ENCODE data around the gene FAIM2. TPM values are rescaled to one million over a fixed set of nuclear protein-coding genes. Genes with fewer than 3 reads are reported as not detected.

FAIM2 gene
- total and polyA plus RNA-seq, 5 experiments from 2014 or later, result 0.39 TPM; not detected in 4

DNA sequence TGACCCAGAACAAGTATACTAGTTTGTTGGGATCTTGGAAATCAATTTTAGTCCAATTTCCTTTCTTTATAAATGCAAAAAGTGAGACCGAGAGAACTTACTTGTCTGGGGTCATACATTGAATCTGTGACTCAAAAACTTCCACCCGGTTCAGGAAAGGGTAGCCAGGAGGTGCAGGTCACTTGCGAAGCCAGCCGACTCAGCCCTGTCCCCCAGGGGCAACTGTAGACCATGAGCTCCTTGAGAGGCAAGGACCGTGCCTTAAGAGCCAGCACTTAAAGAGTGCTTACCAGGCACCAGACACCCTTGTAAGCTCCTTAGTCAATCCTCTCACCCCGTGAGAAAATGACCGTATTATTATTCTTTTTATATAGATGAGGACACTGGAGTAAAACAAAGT lies 60.3 kb downstream of the FAIM2 start:
- Mint-ChIP-seq H3K36me3 (no peaks in the 10 kb centered on the region), H3K4me1 (peaks cover 15 to 51% (median 40%) of the 10 kb centered on the region in 4 donors), H3K4me3 (peak overlapping the region; percentile 89 to 97 (median 94)), H3K27ac (peak overlapping the region; percentile 91 to 99 (median 96)), H3K27me3 (no peaks in the 10 kb centered on the region), H3K9me3 (no peaks in the 10 kb centered on the region)
- ATAC-seq (no peak), DNase-seq (no peak)
- POLR2A ChIA-PET, result interaction anchor here (0.5 to 8.4 kb wide), 10 partner anchors 11 to 1252 kb away, joined by 3 to 77 read pairs (median 4); partner anchors contain the start of genes NCKAP5L, PRPF40B and TMBIM6

DNA sequence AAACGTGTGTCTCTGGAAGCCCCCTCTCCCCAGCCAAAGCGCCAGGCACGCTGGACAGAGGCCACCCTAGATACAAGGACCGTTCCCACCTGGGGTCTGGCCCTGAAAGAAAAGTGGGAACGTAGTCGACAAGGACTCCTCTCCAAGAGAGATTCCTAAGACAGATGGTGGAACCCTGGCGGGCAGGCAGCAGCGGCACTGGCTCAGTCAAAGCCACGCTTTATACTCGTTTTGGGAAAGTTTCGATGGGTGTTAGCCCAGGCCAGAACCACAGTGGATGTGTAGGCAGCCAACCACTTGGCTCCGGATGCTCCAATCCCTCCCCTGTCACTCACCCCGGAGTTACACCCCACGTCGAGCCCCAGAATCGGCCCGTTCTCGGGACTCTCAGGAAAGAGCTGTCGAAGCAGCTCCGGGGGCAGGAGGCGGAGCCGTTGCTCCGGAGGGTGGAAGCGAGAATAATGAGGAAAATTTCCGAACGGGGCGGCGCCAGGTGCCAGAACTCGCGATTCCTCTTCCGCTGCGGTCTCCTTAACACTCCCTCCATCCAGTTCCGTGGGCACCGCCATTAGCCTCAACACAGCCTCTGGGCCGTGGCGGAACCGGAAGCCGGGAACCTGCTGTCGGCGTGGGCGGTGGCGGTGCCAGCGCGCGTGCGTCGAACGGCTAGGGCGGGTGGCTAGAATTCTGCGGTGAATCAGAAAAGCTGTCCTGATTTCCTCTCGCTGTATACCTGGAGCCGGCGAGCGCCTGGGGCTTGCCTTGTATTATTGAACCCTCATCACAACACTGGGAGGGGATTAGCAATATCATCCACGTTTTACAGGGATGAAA lies 61.0 kb downstream of the FAIM2 start, which contains the start of gene BCDIN3D:
BCDIN3D (minus strand) TSS at position 588 of the 834 bp plus-strand sequence; CDS start at position 569, 19 bp downstream.
- Mint-ChIP-seq H3K4me3 (peak within 1 kb of the TSS; percentile 89 to 97 (median 94)), H3K36me3 (peaks cover 0 to 3% (median 0%) of the 10 kb centered on the region in 3 donors), H3K4me1 (peaks cover 17 to 53% (median 43%) of the 10 kb centered on the region in 4 donors), H3K27me3 (no peaks in the 10 kb centered on the region), H3K27ac (peak within 1 kb of the TSS; percentile 91 to 99 (median 96)), H3K9me3 (no peaks in the 10 kb centered on the region)
- peak; percentile 93 to 95 for ATAC-seq
- peak; percentile 86 to 95 (median 89) for DNase-seq
- POLR2A ChIA-PET, result interaction anchor here (0.6 to 8.4 kb wide), 10 partner anchors 11 to 220 kb away, joined by 3 to 77 read pairs (median 4); partner anchors contain the start of genes NCKAP5L, PRPF40B and TMBIM6

DNA sequence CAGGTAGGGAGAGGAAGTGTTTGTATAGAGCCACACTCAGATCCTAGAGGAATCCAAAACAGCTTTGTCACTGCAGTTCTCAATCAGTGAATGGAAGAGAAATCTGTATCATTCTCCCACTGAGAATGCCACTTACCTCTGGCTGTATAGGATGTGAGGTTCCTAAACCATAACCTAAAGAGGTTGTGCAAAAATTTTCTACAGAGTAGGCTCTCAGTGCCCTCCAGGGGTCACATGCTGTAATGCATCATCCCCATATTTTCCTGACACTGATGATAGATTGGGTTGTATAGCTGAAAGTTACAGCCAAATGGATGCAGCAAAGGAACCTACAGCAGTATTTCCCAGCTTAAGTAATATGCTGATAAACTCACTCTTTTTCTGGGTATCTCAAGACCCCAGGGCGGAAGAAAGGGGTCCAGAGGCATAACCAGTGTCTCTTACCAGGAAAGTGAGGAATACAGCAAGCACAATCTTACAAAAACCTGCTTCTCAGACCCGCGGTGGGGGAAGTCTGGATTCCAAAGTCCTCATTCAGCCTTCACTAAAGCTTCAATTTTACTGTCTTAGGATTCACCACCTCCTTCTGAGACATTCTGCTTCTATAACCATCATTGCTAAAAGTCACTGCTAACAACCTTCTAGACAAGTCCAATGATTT lies 64.6 kb downstream of the FAIM2 start:
- H3K36me3 Mint-ChIP-seq, result peaks cover 0 to 3% (median 0%) of the 10 kb centered on the region in 3 donors
- peak overlapping the region in 2 of 10 donors; percentile 36 to 50 for H3K27ac Mint-ChIP-seq
- peaks cover 14 to 45% (median 33%) of the 10 kb centered on the region in 4 donors for H3K4me1 Mint-ChIP-seq
- DNase-seq, result peak in 7 of 10 donors; percentile 26 to 59 (median 46)
- no peaks in the 10 kb centered on the region for H3K9me3 Mint-ChIP-seq
- no peaks in the 10 kb centered on the region for H3K27me3 Mint-ChIP-seq
- no peak overlapping the region for H3K4me3 Mint-ChIP-seq
- POLR2A ChIA-PET, result interaction anchor here (0.6 to 8.4 kb wide), 7 partner anchors 11 to 126 kb away, joined by 3 to 77 read pairs (median 3); partner anchors contain the start of genes NCKAP5L and TMBIM6
- ATAC-seq, result peak in 1 of 2 donors; percentile 15

DNA sequence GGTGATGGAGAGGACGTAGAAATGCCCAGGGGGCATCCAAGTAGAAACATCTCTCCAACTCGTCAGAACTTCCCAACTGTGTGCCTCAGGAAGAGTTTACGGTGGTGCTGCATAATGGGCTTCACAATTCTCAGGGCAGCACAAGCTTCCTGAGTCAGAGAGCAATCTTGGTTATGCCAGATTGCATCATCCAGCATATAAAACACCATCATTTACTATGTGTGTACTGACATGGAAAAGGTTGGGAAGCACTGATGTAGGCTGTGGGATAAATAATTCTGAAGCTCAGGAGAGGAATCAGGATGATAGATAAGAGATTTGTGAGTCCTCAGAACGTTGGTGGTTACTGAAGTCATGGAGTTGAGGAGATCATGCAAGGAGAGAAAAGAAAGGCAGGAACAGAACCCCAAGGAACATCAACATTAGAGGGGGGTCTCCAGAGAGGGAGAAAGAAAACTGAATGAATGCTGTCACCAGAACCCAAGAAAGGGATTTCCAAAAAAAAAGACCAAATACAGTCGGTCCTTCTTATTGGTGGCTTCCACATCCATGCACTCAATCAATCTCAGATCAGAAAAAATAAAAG lies 70.8 kb downstream of the FAIM2 start:
- Mint-ChIP-seq H3K4me3 (no peak overlapping the region), H3K9me3 (no peaks in the 10 kb centered on the region), H3K27ac (peak overlapping the region in 1 of 10 donors; percentile 28), H3K27me3 (no peaks in the 10 kb centered on the region), H3K4me1 (peaks cover 7 to 14% (median 12%) of the 10 kb centered on the region in 4 donors), H3K36me3 (no peaks in the 10 kb centered on the region)
- DNase-seq, result no peak
- POLR2A ChIA-PET, result interaction anchor here (1.8 kb wide), 1 partner anchor 10 kb away, joined by 4 read pairs; no protein-coding TSS in a partner anchor
- no peak for ATAC-seq

DNA sequence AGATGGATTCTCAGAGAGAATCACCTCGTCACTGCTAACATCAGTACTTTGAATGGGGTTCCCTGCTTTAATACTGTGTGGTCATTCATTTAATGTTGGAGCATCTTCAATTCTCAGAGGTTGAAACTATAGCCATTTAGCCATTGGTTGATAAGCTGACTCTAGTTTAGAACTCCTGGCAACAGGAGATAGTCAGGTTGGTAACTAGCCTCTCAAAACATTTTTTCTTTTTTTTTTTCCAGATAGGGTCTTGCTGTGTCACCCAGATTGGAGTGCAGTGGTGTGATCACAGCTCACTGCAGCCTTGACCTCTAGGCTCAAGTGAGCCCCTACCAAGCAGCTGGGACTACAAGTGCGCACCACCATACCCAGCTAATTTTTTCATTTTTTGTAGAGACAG lies 72.0 kb downstream of the FAIM2 start:
- ATAC-seq, result no peak
- Mint-ChIP-seq H3K4me3 (no peak overlapping the region), H3K9me3 (no peaks in the 10 kb centered on the region)

DNA sequence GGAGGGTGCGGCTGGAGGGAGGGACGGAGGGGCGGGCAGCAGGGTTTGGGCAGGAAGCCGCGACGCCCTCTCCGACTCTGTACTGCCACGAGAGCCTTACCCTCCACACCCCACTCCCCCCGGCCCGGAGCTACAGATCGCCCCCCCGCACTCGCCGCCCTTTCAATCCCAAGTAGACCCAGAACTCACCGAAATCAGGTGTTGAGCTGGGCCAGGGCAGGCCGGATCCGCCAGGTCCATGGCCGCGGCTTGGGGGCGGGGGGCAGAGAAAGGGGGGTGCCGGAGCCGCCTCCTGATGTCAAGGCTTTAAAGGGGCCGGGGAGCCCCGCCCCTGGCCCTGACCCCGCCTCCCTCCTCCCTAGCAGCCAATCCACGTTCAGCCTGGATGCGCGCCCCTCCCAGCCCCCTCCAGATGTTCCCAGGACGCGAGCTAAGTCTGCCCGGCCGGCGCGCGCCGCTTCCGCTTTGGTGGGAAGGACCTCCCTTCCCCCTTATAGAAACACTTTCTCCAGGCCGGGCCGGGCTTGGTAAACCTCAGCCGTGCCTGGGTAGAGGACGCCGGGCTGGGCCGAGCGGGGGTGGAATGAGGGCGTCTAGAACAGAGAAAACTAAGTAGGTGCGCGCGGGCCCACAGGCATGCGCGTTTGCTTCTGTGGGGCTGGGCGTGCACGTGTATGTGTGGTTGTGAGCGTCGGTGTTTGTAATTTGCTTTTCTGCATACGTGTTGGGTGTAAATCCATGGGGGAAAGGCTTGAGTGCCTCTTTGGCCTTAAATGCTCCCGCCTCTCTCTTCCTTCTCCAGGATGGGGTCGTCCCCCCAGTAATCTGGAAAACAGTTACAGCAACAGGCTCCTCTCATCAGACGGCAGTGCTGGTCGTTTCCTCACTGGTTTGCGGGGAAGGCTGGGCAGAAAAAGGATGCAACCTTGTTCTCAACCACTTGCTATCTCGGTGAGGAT lies 75.3 kb downstream of the FAIM2 start, which contains the start of gene NCKAP5L:
NCKAP5L (minus strand) TSS at position 281 of the 959 bp plus-strand sequence. CDS start 24,369 bp downstream, outside the sequence.
- no peaks in the 10 kb centered on the region for H3K9me3 Mint-ChIP-seq

More for the DNA sequence above, 72.0 kb downstream of the FAIM2 start:
- no peak overlapping the region for H3K27ac Mint-ChIP-seq
- no peaks in the 10 kb centered on the region for H3K36me3 Mint-ChIP-seq
- no peak for DNase-seq
- POLR2A ChIA-PET, result interaction anchor here (0.6 to 1.8 kb wide), 4 partner anchors 12 to 167 kb away, joined by 3 to 4 read pairs (median 3); no protein-coding TSS in a partner anchor
- H3K4me1 Mint-ChIP-seq, result peaks cover 11 to 24% (median 20%) of the 10 kb centered on the region in 4 donors
- no peaks in the 10 kb centered on the region for H3K27me3 Mint-ChIP-seq

DNA sequence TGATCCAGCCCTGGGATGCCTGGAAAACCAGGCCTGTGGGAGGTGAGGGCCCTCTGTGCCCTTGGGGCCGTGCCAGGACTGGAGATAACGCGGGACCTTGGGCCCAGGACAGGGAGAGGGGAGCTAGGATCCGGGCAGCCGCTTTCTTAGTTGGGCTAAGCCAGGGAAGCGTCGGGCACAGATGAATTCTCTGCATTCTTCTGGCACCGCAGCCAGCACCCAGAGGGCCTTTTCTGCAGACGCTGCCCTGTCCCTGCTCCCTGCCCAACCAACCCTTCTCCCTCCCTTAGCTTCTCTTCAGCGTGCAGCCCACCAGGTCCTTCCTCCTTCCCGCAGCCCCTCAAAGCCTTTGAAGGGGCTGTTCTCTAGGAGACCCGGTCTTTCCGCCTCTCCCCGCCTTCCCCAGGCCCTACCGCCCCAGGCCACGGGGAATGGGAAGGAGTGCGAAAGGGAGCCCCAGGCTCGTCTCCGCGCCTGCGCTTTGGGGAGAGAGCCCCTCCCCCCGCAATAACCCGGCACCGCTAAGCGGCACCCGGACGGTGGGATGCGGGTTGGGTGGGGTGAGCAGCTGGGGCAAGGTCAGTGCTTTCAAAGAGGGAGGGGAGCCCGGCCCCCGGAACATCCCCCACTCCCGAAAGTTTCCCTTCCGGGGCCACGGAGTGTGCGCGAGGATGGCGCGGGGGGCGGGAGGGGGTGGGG lies 76.2 kb downstream of the FAIM2 start:
- Mint-ChIP-seq H3K4me1 (peaks cover 25 to 53% (median 46%) of the 10 kb centered on the region in 4 donors), H3K4me3 (peak overlapping the region; percentile 78 to 99 (median 84)), H3K9me3 (no peaks in the 10 kb centered on the region), H3K36me3 (peaks cover 0 to 4% (median 0%) of the 10 kb centered on the region in 3 donors), H3K27me3 (no peaks in the 10 kb centered on the region), H3K27ac (peak overlapping the region in 9 of 10 donors; percentile 38 to 87 (median 82))
- POLR2A ChIA-PET, result interaction anchor here (1.0 to 5.3 kb wide), 8 partner anchors 8 to 284 kb away, joined by 3 to 77 read pairs (median 4); partner anchors contain the start of genes BCDIN3D, PRPF40B and TMBIM6
- peak in 8 of 10 donors; percentile 17 to 72 (median 38) for DNase-seq
- ATAC-seq, result peak in 1 of 2 donors; percentile 8

More for the DNA sequence above, 75.3 kb downstream of the FAIM2 start, which contains the start of gene NCKAP5L:
- ATAC-seq (peak; percentile 92 to 93), DNase-seq (peak; percentile 89 to 97 (median 94))
- H3K27ac Mint-ChIP-seq, result peak within 1 kb of the TSS; percentile 80 to 100 (median 98)
- H3K4me1 Mint-ChIP-seq, result peaks cover 25 to 47% (median 44%) of the 10 kb centered on the region in 4 donors
- no peaks in the 10 kb centered on the region for H3K36me3 Mint-ChIP-seq
- H3K4me3 Mint-ChIP-seq, result peak within 1 kb of the TSS; percentile 84 to 100 (median 98)
- POLR2A ChIA-PET, result interaction anchor here (0.5 to 5.3 kb wide), 8 partner anchors 12 to 283 kb away, joined by 3 to 77 read pairs (median 4); partner anchors contain the start of genes BCDIN3D, PRPF40B and TMBIM6
- no peaks in the 10 kb centered on the region for H3K27me3 Mint-ChIP-seq

DNA sequence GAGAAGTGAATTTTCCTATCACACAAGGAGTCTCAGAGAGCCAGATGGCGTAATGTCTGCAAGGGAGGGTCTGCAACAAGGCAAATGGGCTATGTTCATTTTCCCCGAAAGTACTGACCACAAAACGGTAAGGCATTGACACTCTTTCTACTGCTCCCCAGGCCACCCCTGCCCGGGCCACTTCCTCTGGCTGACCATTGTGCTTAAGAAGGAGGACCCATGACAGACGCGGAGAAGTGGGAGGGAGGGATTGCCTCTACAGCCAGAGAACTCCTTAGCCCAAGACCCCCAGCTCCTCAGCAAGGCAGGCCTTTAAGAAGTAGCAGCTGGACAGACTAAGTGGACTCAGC lies 76.7 kb downstream of the FAIM2 start:
- Mint-ChIP-seq H3K27ac (peak overlapping the region; percentile 38 to 89 (median 84)), H3K9me3 (no peaks in the 10 kb centered on the region), H3K4me3 (peak overlapping the region; percentile 78 to 99 (median 82)), H3K27me3 (no peaks in the 10 kb centered on the region), H3K4me1 (peaks cover 28 to 56% (median 50%) of the 10 kb centered on the region in 4 donors), H3K36me3 (peaks cover 0 to 4% (median 0%) of the 10 kb centered on the region in 3 donors)
- POLR2A ChIA-PET, result interaction anchor here (1.2 to 5.3 kb wide), 5 partner anchors 8 to 165 kb away, joined by 3 to 77 read pairs (median 3); partner anchors contain the start of genes BCDIN3D and TMBIM6
- ATAC-seq (no peak), DNase-seq (no peak)

DNA sequence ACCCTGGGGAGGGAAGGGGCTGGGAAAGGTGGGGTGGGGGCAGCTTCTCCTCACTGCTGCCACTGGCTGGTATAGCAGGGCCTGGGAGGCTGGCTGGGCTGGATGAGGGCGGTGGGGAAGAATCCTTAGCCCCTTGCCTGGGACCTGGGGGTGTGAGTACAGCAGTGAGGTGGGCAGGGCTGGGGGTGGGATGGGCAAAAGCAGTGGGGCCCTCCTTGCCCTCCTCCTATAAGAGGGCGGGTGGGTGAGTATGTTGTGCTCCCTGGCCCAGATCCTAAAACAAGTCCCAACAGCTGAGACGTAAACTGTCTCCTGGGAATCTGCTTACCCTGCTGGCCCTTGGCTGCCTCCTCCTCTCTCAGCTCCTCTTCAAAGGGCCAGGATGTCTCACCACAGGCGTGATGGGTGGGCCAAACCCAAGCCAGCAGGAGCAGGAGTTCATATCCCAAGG lies 77.7 kb downstream of the FAIM2 start:
- Mint-ChIP-seq H3K4me1 (peaks cover 30 to 66% (median 60%) of the 10 kb centered on the region in 4 donors), H3K9me3 (no peaks in the 10 kb centered on the region), H3K27me3 (no peaks in the 10 kb centered on the region), H3K27ac (peak overlapping the region in 7 of 10 donors; percentile 13 to 86 (median 43)), H3K4me3 (peak overlapping the region in 4 of 10 donors; percentile 24 to 84 (median 82)), H3K36me3 (peaks cover 0 to 4% (median 0%) of the 10 kb centered on the region in 3 donors)
- DNase-seq (no peak), ATAC-seq (no peak)
- POLR2A ChIA-PET, result interaction anchor here (0.5 to 5.3 kb wide), 4 partner anchors 9 to 1146 kb away, joined by 3 to 77 read pairs (median 20); partner anchors contain the start of genes BCDIN3D and TMBIM6
